Body of pancreas (tissue), 4 donors: ENCODE results near the gene SEMA3G.

ENCODE experiments used
- CTCF ChIP-seq, 7 experiments: fragments of 450-650 bp in 4 of 7; fragments of 200-600 bp in 3 of 7; sonication (generic) in 3 of 7; IDR thresholded peaks; one replicate each; pipeline ENCODE4 v1.5.1; 2016 to 2019; ENCODE audit warnings: antibody characterized with exemption in 7 of 7
- POLR2A ChIP-seq, 3 donors: fragments of 450-650 bp; IDR thresholded peaks; one replicate each; pipeline ENCODE4 v1.6.1; 2016; ENCODE audit warnings: antibody characterized with exemption in 3 of 3, mild to moderate bottlenecking in 2 of 3

GRCh38 chr3:52399593-52399992 is 45.3 kb downstream of the SEMA3G start:
- no peak for TF ChIP-seq CTCF (IDR thresholded peaks at IDR 0.05)
- no peak for TF ChIP-seq POLR2A (IDR thresholded peaks at IDR 0.05)
